NCI-H2081 (cell line): ENCODE measurements around the gene ZFYVE1.
"Not testable (repeated sequence)": the region's sequence is repeated elsewhere in the genome, so short reads cannot be mapped to it uniquely, and the experiment has no call there.

Source experiments
- DNase-seq, 2 experiments: peaks; one replicate each; lab custom pipeline; 2025; lab: John Stamatoyannopoulos, UW

ZFYVE1 gene

DNA sequence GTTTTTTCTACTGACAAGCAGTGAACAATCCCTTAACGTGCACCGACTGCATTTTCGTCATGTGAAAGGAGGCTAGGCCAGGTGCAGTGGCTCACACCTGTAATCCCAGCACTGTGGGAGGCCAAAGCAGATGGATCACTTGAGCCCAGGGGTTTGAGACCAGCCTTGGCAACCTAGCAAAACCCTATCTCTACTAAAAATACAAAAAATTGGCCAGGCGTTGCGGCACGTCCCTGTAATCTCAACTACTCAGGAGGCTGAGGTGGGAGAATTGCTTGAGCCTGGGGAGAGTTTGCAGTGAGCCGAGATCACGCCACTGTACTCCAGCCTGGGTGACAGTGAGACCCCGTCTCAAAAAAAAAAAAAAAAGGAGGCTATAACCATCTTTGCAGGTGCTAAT, 22.3 kb downstream of the ZFYVE1 start:
- DNase-seq = not testable (repeated sequence)

DNA sequence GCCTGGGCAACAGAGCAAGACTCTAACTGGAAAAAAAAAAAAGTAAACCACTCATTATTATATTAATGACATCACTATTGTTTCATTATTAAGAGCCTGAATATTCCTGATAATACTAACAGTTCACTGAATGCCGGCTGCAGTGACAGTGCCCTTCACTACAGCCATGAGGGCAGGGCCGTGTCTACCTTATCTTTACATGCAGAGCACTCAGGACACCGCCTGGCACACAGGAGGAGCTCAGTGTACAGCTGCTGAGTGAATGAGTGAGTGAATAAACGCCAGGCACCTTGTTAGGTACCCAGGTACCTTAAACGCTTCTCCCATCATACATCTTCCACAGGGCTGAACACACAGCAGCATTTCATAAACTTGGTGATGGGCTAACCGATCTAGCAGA, 23.2 kb downstream of the ZFYVE1 start:
- no peak for DNase-seq

DNA sequence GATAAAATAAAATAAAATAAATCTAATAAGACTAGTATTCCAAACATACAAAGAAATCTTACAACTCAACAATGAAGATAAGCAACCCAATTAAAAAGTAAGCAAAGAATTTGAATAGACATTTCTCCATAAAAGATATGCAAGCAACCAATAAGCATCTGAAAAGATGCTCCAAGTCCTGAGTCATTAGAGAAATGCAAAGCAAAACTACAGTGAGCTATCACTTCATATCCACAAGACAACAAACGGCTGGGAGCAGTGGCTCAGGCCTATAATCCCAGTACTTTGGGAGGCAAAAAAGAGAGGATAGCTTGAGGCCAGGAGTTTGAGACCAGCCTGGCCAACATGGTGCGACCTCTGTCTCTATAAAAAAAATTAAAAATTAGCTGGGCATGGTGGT, 26.8 kb downstream of the ZFYVE1 start:
- no peak for DNase-seq

DNA sequence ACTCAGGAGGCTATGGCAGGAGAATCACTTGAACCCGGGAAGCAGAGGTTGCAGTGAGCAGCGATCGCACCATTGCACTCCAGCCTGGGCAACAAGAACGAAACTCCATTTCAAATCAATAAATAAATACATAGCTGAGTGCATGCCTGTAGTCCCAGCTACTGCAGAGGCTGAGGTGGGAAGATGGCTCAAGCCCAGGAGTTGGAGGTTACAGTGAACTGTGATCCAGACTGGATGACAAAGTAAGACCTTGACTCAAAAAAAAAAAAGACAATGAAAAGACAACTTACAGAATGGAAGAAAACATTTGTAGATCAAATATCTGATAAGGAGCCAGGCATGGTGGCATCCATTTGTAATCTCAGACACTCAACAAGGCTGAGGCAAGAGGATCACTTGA, 27.6 kb downstream of the ZFYVE1 start:
- DNase-seq = no peak

DNA sequence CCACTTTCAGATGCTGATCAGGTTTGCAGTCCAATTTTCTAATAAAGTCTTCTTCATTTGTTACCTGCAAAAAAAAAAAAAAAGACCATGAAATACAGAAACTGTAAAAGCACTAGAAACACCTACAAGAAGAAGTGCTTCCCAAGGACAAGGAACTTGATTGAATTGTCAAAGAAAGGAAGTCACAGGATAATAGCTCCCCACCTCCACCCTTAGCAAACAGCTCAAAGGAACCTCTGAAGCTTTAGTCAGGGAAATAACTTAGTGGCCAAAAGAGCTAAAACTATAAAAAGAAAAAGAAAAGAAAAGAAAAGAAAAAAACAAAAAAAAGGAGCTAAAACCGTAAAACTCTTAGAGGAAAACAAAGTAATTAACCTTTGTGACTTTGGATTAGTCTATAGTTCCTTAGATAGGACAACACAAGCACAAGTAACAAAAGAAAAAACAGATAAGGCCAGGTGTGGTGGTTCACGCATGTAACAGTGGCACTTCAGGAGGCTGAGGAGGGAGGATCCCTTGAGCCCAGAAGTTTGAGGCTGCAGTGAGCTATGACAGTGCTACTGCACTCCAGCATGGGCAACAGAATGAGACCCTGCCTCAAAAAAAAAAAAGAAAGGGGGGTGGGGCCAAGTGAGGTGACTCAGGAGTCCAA, 28.5 kb downstream of the ZFYVE1 start:
- DNase-seq = no peak

DNA sequence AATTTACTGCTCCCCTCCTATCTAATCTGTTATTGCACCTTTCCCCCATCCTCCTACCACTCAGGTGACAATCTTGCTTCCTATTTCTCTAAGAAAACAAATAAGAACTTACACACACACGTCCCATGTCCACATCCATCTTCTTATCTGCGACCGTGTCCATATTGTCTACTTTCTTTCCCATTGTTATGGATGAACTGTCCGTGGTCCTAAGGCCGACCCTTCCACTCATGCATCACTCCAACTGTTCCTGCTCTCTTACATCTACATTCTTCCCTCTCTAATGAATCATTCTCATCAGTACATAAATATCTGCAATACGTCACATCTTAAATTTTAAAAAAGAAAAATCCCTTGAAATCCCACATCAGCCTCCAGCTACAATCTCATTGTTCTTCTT, 30.0 kb downstream of the ZFYVE1 start:
- DNase-seq = no peak

DNA sequence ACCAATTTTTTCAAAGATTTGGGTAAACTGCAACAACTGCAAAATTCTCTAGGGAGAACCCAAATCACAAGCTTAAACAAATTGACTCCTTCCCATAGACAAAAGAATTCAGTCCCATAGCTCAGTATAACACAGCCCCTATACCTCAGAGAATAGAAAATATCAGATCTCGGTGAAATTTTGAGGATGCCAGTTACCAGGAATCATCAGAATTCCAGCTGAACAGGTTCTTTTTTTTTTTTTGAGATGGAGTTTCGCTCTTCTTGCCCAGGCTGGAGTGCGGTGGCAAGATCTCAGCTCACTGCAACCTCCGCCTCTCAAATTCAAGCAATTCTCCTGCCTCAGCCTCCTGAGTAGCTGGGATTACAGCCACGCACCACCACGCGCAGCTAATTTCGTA, 36.7 kb downstream of the ZFYVE1 start:
- DNase-seq = no peak

DNA sequence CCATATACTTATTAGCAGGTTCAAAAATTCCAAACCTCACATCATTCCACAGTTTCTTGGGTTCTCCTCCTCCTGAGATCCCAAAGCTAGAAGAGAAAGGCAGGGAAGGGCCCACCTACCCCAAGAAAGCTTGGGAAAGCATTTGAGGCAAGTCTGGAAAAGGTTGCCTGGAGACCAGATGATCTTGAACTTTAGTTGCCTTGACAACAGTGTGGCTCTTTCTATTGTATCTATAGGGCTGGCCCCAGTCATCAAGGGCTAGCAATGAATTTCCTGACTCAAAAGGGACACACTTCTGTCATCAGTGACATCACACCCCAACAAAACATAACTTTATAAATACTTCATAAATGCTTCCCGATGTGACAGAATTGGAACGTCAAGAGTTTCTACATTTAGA, 40.0 kb downstream of the ZFYVE1 start:
- DNase-seq = no peak

DNA sequence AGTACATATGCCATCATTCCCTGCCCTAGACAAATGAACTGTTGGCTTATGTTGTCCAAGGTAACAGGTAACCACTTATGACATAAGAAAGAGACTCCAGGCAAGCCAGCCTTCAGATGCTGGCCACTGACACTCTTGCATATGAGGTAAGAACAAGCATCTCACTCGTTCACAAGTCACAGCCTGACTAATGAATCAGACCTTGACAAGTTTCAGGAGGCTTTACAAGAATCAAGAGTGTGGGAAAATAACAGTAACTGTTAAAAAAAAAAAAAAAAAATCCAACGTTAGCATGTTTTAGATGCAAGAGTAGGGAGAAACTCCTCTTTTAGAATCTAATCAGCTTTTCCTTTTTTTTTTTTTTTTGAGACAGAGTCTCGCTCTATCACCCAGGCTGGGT, 40.7 kb downstream of the ZFYVE1 start:
- no peak for DNase-seq

DNA sequence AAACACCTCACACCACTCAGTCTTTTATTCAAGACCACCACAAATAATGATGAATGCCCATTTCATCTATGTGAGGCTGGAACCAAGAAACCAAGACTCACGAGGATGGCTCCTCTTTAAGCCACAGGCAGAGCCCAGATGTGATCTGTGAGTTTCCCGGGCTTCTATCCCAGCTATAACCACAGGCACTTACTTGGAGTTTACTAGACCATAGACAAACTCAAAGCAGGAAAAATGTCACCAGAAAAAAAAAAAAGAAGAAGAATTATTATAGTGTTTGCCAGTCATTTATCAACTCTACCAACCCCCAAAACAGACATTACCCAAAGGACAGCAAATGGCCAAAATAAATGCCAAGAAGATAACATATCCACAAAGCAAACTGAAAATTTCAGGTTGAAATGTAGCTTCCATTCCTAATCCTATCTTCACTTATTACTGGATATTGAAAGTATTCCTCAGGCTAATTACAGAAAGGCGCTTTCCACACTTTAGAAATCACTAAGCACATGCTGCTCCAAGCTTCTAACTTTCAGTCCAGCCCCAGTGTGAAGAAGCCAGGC, 44.7 kb downstream of the ZFYVE1 start:
- no peak for DNase-seq

DNA sequence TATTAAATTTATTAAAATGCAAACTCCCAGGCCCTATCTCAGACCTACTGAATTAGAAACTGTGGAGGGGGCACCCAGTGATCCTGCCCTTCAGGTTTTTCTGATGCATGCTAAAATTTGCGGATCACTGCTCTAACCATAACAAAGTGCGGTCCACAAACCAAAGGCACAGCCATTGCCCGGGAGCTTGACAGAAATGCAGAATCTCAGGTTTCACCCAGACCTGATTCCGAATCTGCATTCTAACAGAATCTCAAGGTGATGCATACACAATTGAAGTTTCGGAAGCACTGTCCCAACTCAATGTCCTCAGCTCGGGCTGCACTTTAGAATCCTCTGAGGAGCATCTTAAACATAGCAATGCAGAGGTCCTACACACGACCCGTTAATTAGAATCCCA, 46.0 kb downstream of the ZFYVE1 start:
- no peak for DNase-seq

DNA sequence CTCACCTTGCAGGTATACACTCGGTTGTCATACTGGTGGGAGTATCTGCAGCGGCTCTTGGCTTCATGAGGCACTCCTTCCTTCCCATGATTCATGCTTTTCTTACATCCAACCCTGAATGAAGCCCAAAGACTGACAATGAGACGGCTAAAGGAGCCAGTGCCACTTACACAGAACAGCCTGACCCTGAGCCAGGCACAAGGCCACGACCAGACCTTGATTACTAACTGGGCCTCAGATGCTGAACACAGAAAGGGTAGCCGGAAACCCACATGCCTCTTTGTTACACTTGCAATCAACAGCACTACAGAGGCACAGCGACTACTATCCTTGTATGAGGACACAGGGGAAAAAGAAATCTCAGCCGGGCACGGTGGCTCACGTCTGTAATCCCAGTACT, 48.0 kb downstream of the ZFYVE1 start:
- no peak for DNase-seq

DNA sequence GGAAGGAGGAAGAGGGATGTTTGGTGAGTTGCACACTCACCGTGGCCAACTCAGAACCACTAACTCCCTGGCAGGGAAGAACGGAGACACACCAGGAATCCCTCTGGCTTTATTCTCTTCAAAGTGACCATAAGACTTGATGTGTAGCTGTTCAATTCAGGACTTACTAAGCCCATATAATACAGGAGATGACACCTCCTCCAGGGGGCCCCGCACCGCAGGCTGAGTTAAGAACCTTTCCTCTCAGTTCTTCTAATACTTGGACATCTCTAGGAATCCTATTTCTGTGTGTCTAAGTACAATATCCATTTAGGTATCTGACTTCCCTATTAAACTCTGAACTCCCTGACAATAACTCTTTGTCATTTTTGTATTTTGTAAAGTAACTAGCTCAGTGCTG, 51.1 kb downstream of the ZFYVE1 start:
- DNase-seq = no peak

DNA sequence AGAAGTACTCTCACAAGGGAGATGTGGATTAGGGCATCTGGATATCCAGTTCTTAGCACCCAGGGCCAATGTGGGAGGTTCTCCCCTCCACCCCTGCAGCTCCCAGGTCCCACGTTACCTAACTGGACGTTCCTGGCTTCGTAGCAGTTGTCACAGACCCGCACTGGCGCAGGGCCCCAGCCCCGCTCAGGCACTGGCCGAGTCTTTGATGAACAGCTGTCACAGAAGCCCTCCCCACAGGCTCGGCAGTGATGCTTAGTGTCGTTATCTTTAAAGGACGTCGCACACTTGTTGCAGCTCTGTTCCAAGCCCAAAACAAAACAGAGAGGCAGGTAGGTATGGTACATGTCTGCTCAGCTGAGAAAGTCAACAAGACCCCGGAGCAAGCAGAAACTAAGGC, 52.2 kb downstream of the ZFYVE1 start:
- no peak for DNase-seq

DNA sequence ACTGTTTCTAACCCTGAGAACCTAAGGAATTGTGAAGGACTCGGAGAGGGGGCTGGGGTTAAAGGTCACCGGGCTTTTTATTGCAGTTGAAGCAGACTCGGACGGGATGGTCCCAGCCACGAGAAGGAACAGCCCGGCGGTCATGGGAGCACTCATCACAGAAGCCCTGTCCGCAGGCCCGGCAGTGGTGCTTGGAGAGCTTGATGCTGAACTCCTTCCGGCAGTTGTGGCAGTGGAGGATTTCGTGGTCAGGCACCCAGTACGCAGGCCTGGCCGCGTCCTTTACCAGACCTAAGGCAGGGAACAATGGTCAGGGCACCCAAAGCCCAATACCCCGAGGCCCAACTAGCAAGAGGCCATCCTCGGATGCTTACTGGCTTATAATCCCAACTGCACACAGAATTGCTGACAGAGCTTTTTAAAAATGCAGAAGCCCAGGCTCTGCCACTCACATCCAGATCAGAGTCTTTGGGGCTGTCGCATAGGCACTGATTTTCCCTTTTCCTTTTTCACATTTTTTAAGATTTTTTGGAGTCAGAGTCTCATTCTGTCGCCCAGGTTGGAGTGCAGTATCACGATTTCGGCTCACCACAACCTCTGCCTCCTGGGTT, 56.0 kb downstream of the ZFYVE1 start:
- no peak for DNase-seq

DNA sequence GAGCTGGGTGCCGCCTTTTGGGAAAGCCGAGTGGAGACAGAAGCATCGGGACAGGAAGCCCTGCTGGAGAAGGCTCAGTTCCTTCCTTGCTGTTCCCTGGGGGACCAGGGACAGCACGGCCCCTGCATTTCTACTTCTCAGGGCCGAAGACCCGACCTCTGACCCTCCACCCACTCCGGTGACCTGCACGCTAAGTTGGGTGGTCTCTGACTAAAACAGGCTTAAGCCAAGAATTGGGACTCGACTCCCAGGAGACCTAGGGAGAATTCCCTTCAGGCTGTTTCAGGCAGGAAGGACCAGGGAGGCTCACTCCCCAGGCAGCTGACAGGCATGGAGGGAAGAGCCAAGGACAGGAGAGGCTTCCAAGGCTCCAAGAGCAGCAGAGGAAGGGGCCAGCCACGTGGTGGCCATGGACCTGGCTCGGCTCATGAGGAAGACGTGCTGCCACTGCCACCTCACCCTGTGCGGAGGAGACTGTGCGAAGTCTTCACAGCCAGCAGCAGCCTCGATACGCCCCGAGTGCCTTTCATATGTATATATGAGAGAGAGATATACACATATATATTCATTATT, 56.8 kb downstream of the ZFYVE1 start:
- no peak for DNase-seq

DNA sequence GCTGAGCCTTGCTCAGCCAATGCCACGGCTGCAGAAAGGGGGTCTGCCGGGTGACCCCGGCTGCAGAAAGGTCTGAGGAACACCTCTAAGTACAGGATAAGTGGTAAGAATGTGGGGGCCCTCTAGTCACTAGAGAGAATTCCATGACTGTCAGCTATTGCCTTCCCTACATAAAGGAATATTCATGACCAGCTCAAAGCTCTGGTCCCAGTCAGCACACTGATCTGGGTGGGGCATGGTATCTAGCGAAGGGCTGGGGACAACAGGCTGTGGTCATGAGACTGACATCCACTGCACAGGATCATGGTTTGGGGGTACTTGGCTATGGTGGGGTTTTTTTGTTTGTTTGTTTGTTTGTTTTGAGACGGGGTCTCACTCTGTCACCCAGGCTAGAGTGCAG, 58.6 kb downstream of the ZFYVE1 start:
- no peak for DNase-seq

DNA sequence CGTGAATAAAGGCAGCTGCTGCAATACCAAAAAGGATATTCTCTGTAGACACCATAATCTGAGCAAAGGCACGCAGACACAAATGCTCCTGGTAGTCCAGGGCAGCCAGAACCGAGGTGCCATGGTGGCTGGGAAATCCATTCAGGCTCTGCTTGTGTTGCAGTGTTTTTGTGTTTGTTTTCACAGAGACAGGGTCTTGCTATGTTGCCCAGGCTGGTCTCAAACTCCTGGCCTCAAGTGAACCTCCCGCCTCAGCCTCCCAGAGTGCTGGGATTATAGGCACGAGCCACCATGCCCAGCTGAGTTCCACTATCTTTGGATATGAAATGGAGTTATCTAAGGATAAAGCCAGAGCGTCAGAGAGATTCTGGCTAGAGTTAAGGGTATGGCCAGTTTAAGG, 60.9 kb downstream of the ZFYVE1 start:
- DNase-seq = no peak

DNA sequence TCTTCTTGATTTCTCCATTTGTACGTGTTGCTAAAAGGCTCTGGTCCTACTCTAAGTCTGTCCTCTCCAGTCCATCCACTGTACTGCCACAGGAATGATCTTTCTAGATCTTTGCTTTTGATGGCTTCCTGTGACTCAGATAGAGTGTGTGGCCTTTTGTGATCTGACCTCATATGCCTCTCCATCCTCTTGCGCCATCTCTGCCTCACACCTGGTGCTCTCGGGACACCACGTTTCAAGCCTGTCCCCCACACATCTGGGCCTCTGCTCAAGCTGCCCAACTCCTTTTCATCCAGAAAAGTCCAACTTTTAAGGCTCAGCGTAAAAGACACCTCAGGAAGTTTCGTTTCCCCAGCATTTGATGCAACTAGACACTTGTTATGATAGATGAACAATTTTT, 61.7 kb downstream of the ZFYVE1 start:
- no peak for DNase-seq

DNA sequence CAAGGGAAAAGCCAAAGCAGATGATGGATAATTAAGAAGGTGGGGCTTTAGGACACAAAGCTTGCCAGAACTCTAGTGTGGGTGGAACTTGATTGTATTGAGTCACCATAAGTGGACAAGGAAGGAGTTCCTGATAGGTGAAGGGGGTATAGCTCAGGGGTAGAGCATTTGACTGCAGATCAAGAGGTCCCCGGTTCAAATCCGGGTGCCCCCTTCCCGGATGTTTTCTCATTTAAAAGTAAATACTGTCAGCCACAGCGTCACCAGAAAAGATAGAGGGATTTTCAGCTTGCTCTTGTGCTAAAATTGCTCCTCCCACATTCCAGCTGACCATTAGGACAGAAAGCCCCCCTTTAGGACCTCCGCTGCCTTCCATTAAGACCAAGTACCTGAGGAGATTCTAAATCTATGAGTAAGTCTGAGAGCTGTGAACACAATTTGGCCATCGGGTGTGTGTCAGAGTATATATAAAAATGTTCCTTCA, 64.0 kb downstream of the ZFYVE1 start:
- peak; percentile 6 to 60 for DNase-seq

DNA sequence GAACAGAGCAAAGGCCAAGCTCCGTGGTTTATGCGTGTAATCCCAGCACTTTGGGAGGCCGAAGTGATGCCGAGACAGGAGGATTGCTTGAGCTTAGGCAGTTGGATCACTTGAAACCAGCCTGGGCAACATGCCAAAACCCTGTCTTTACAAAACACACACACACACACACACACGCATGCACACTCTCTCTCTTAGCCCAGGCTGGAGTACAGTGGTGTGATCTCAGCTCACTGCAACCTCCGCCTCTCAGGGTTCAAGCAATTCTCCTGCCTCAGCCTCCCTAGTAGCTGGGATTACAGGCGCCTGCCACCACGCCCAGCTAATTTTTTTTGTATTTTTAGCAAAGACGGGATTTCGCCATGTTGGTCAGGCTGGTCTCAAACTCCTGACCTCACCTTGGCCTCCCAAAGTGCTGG, 64.6 kb downstream of the ZFYVE1 start:
- peak in 1 of 2 experiments; percentile 24 for DNase-seq

DNA sequence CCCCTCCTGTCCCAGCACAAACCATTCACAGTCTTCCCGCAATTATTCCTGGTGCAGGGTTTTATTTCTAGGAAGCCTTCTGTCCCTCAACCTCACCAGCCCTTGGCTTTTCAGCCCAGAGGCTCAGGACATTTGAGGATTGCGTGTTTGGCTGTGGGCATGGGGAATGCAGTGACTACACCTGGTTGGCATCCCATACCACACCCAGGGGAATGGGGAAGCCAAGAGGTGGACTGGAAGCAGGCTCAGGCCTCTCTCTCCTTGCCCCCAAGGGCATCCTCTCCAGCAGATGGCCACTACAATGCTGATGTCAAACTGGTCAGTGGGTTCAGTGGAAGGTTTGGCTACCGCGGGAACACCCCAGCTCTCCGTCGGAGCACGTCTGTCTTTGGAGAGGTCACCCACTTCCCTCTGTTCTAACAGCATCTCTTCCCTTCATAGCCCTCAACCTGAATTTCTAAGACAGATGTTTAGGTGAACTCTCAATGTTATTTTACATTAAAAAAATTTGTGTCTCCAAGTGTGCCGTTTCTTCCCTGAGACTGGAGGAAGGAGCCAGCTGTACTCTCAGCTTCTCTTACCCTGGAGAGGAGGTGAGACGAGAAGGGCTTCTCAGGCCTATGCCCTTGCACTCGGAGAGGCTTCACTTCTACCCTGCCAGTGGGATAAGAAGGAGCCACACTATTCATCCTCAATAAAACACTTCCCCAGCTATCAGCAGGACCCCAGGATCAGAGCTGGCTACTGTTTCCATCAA, 65.1 kb downstream of the ZFYVE1 start:
- DNase-seq = no peak

DNA sequence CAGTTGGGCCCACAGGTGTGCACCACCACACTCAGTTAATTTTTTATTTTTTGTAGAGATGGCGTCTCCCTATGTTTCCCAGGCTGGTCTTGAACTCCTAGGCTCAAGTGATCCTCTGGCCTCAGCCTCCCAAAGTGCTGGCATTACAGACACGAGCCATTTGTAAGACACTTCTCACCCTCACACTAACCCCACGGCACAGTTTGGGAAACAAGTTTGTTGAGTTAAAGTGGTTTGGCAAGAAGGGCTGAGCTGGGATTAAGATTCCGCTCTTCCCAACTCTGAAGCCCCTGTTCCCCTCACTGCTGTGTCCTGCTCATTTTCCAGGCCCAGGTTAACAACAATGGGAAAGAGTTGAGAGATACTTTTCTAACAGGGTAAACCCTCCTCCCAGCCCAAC, 65.9 kb downstream of the ZFYVE1 start:
- DNase-seq = not testable (repeated sequence)
